Islet precursor cell (in vitro differentiated cells): ENCODE measurements around the gene GSTM5.
"Not testable (repeated sequence)": the region's sequence is repeated elsewhere in the genome, so short reads cannot be mapped to it uniquely, and the experiment has no call there.

Experiments used
- DNase-seq: peaks from one replicate; pipeline ENCODE4 v3.0.0-alpha.2; 2018

GSTM5 gene

DNA sequence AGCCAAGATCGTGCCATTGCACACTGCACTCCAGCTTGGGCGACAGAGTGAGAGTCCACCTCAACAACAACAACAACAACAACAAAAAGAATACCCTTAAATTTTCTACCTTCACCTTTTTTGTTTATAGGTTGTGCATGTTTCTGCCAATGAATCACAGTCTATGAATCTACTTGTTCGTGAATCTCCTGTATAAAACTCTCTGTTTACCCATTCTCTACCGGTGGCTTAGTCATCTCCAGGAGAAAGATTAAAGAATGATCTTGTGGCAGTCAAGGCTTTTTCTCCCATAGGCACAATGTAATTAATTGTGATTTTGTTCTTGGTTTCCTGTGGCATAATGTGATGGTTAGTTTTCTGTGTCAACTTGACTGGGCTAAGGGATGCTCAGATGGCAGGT lies 14.2 kb upstream of the GSTM5 start:
- DNase-seq = not testable (repeated sequence)

DNA sequence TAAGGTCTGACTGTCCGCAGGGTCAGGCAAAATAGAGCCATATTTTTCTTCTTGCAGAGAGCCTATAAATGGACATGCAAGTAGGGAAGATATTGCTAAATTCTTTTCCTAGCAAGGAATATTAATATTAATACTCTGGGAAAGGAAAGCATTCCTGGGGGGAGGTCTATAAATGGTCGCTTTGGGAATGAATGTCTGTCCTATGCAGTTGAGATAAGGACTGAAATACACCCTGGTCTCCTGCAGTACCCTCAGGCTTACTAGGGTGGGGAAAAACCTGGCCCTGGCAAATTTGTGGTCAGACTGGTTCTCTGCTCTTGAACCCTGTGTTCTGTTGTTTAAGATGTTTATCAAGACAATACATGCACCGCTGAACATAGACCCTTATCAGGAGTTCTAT lies 9.1 kb upstream of the GSTM5 start:
- not testable (repeated sequence) for DNase-seq

DNA sequence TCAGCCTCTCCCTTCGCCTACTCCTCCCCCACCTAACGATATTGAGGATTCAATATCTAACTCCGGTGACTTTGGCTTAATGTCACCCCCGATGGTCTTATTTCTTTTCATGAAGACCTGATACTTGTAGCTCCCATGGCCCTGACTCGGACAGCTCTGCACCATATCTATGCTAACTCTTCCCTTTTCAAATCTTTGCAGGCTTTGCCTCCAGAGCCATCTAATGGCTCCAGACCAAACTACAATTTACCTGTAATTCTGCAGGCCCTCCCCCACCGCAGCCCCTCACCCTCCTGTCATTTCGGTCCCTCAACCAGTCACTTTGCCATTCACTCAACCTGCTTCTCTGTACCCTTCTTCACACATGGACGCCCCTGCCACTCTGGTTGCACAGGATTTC lies 7.9 kb upstream of the GSTM5 start:
- DNase-seq = no peak

DNA sequence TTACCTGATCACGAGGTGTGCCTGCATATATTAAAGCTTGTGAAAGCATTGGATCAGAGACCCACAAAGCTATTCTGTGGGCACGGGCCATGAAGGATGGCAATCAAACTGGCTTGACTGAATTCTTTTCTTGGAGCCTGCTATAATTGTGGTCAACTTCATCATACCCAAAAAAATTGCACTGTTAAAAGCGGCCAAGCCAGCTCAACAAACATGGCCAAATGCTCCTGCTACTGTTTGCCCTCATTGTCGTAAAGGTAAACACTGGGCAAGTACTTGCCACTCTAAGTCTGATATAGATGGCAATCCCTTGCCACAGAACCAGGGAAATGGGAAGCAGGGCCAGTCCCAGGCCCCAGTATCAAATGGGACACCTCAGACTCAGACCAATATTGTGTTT lies 6.6 kb upstream of the GSTM5 start:
- no peak for DNase-seq

DNA sequence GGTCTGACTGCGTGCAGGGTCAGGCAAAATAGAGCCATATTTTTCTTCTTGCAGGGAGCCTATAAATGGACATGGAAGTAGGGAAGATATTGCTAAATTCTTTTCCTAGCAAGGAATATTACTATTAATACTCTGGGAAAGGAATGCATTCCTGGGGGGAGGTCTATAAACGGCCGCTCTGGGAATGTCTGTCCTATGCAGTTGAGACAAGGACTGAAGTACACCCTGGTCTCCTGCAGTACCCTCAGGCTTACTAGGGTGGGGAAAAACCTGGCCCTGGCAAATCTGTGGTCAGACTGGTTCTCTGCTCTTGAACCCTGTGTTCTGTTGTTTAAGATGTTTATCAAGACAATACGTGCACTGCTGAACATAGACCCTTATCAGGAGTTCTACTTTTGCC lies 3.1 kb upstream of the GSTM5 start:
- not testable (repeated sequence) for DNase-seq

DNA sequence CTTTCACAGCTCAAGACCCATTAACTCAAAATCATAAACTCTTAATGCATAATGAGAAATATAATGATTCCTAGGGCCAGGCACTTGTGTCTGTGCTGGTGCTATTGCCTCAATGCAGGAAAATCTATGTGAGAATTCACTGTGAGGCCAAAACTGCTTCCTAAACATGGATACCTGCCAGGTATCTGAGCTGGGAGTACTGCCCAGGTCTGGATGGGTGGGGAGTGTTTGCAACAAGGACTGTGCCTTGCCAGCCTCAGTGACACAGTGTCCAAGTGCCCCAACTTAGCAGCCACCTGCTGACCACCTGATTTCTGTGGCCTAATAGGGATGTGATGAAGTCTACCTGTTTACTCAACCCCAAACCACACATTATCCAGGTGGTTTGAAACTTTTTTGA lies 2.2 kb upstream of the GSTM5 start:
- not testable (repeated sequence) for DNase-seq

DNA sequence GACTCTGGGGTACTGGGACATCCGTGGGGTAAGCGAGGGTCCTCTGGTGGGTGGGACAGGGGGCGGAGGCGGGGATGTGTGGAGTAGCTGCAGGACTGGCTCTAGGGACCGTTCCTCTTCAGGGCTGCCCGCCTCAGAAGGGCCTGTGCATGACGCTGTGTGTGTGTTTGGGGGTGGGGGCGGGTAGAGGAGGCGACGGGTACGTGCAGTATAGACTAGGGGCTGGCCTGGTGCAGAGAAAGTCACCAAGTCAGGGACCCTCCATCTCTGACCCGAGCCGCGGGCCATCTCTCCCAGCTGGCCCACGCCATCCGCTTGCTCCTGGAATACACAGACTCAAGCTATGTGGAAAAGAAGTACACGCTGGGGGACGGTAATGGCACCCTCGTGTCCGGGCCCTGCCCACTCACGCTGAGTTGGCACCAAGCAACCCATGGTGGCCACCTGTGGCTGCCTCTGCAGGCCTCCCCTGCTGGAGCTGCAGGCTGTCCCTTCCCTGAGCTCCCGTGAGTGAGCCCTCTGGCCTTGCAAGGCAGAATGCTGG lies 342 bp downstream of the GSTM5 start:
- DNase-seq = no peak

DNA sequence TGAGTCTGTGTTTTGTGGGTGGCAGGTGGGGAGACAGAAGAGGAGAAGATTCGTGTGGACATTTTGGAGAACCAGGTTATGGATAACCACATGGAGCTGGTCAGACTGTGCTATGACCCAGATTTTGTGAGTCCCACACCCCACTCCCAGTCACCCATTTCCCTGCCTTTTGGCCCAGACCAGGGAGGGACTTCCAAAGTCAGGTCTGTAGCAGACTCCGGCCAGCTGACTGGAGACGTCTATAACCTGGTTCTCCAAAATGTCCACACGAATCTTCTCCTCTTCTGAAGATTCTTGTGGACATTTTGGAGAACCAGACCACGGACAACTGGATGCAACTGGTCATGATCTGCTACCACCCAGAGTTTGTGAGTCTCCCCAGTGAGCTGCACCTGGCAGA lies 1.6 kb downstream of the GSTM5 start:
- DNase-seq = no peak

DNA sequence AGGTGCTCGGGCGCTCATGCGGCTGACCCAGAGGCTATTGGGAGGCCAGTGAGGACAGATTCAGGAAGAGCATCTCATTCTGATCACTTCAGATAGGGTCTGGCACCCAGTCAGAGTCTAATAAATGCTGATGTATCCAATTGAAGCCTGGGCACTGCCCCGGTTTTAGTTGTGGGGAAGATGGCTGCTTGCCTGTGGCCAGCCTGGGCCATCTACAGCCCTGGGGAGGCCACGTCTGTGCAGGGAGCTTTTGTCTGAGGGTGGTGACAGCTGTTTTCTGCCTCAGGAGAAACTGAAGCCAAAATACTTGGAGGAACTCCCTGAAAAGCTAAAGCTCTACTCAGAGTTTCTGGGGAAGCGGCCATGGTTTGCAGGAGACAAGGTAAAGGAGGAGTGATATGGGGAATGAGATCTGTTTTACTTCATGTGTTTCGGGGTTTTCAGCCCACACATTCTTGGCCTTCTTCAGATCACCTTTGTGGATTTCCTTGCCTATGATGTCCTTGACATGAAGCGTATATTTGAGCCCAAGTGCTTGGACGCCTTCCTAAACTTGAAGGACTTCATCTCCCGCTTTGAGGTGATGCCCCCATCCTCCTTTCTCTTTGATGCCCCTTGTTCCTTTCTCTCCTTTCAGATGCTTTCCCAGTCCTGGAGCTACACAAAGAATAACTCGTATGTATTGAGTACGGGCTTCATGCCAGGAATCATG lies 2.8 kb downstream of the GSTM5 start:
- no peak for DNase-seq

DNA sequence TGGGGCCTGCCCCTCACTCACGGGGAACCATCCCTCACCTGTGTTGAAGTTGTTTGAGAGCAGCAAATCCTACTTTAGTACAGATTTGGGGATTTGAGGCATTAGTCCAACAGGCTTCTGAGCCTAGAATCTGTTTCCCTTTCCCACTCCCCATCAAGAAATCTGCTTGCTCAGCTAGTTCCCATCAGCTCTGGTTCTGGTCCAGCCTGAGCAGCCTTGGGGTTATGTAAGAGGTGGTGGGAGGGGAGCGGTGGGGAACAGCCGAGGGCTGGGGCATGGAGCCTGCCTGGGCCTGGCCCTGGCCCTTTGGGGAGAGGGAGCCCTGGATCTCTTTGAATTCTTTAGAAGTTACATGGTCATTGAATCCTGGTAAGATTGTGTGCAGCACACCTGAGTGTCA lies 4.1 kb downstream of the GSTM5 start:
- DNase-seq = no peak

DNA sequence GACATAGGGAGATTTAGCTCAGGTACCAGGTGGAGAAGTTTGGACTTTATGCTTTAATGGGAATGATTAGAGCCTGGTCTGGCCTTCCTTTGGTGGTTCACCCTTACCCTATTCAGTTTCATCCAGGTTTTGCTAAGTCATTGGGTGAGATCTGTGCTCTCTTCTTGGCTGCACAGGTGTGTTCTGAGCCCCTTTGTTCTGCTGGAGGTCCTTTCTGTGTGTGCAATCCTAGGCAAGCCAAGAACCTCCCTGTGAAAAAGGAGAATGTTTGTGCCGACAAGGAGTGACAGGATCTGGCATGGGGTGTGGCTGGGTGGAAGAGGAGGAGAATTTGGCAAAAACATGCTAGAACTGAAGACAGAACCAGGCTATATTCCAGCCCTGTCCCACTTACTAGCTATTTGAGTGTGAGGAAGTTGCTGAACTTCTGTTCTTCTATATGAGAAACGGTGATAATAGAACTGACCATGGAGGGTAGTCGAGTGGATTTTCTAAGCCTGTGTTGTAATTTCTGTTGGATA lies 4.6 kb downstream of the GSTM5 start:
- no peak for DNase-seq

DNA sequence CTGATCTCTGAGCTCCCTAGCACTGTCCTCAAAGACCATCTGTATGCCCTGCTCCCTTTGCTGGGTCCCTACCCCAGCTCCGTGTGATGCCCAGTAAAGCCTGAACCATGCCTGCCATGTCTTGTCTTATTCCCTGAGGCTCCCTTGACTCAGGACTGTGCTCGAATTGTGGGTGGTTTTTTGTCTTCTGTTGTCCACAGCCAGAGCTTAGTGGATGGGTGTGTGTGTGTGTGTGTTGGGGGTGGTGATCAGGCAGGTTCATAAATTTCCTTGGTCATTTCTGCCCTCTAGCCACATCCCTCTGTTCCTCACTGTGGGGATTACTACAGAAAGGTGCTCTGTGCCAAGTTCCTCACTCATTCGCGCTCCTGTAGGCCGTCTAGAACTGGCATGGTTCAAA lies 5.7 kb downstream of the GSTM5 start:
- DNase-seq = no peak

DNA sequence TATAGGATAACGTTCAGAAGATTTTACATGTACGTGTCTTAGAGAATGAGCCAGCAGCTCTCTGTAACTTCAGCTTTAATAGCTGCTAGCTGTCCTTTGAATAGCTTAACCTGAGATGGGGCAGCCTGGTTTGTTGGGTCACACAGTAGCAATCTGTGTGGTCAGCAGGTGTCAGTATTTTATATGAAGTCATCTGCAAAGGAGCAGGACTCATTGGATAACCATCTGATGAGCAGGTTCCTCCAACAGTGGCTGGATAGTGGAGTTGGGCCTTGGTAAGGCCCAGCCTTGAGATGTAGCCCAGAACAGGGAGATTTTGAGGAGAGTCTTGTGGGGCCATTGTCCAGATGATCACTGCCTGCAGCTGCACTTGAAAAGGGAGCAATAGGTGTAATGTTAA lies 6.4 kb downstream of the GSTM5 start:
- DNase-seq = no peak

DNA sequence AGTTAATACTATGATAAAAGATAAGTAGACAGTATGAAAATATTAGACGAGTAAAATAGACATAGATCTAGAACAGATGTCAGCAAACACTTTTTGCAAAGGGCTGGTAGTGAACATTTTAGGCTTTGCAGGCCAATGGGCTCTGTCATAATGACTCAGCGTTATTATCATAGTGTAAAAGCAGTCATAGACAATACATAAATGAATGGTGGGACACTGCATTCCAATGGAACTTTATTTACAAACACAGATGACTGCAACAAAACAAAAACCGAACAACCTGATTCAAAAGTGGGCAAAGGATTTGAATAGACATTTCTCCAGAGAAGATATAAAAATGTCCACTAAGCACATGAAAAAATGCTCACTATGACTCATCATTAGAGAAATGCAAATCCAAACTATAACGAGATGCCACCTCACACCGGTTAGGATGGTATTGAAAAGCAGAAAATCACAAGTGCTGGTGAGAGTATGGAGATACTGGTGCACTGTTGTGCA lies 7.3 kb downstream of the GSTM5 start:
- DNase-seq = no peak

DNA sequence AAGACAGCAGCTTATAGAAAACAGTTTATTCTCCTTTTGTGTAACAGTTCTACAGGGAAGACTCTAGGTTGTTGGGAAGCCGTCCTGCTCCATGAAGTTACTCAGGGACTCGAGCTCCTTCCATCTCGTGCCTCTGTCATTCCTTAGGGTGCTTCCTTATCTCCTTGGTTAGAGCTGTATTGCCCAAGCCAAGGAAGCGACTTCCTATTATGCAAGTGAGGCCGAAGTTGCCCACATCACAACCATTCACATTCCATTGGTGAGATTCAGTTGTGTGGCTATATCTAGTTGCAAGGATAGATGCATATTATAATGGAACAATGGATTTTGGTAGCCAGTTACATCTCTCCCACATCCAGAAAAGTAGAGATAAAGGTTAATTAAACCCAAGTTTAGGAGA lies 9.0 kb downstream of the GSTM5 start:
- no peak for DNase-seq

DNA sequence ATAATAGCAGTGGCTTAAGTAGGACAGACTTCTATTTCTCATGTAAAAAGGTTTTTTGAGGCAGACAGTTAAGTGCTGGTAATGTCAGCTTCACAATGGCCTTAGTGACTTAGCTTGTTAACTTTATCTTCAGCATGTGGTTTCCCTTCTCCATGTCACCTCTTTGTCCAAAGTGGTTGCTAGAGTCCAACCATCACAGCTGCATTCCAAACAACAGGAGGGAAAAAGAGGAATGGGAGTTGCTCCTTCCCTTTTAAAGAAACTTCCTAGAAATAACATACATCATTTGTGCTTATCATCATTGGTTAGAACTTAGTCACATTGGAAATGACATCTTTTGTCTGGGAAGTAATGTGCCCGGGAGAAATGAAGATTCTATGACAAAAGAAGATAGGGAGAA lies 9.9 kb downstream of the GSTM5 start:
- no peak for DNase-seq

DNA sequence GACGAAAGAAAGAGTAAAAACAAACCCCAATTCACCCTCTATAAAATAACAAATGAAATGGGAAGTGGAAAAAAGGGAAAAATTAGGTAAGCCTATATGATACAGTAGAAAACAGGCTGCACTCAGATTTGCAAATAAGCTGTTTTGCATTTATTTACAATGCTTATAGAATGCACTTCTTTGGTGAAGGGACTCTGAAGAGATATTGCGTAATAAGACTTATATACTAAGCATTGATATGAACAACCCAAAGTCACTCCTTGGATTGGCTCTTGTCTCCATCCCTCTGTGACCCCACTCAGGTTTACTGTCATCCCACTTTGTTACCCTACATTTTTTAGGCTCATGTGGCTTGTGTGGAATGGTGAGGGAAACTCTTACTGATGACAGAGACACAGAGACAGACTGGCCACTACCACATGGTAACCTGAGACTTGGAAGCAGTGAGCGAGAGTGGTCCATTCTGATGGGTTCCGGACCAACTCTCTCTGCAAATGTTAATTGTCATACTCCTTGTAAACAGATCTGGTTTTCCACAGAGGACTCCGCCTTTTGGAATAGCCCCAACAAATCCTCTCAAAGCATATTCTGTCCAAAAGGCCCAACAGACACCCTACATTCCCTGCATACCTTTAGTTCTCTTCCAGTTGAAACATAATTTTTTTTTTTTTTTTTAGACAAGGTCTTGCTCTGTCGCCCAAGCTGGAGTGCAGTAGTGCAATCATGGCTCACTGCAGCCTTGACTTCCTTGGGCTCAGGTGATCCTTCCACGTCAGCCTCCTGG lies 11.0 kb downstream of the GSTM5 start:
- no peak for DNase-seq

DNA sequence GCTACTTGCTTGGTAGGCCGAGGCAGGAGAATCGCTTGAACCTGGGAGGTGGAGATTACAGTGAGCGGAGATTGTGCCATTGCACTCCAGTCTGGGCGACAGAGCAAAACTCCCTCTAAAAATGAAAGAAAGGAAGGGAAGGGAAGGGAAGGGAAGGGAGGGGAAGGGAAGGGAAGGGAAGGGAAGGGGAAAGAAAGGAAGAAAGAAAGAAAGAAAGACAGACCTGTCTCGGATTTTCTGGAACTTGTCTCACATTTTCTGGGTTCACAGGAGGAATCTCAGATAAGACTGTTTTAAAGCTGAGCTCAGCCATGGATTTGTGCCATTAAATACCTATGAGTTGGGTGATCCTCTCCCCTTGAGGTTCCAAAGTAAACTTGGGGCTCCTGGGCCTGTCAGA lies 12.9 kb downstream of the GSTM5 start:
- DNase-seq = no peak

DNA sequence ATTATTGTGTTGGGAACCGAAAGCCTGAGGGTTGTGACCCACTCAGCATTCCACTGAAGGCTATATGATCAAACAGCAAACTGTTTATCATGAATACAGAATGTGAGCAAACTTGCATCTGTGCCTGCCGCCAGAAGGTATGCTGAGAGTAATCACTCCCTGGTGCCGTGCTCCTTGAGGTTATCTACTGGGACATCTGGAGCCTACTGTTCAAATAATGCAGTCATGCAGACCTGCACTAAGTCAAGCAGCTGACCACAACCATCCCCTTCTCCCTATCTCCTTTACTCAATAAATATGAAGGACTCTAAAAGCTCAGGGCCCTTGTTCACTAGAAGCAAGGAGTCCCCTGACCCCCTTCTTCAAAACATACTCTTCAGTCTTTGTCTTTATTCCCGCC lies 13.5 kb downstream of the GSTM5 start:
- no peak for DNase-seq

DNA sequence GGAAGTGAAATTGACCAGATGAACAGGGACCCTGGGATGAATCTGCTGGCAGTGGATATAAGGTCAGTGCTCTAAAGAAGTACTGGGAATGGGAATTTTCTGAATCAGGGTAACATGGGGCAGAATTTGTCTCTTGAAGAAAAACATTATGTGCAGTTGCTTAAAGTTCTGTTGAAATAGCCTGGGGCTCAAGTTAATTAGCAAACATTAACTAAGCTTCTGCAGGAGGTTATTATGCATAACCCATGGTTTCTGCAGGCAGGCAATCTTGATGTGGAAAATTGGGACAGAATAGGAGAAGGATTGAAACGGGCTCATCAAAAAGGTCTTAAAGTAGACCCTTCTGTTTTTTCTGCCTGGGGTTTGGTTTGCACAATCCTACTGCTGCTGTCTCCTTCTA lies 14.0 kb downstream of the GSTM5 start:
- no peak for DNase-seq

DNA sequence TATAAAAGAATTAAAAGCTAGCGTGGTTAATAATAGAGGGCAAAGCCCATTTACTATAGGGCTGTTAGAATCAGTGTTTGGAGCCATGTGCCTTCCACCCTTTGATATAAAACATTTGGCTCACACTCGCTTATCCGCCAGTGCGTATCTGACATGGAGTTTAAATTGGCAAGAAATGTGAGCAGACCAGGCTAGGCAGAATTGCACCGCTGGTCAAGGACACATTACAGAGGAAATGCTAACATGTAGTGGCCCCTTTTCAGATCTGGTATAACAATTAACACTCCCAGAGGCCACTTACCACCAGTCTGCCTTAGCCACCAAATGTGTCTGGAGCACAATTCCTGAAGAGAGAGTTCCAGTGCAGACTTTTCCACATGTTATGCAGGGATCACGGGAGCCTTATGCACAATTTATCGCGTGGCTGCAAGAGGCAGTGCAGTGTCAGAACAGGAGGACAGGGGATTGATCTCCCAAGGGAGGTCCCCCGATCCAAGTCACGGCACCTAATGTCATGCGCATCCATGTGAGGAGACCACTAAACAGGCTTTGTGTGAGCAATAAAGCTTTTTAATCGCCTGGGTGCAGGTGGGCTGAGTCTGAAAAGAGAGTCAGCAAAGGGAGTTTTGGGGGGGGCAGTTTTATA lies 14.8 kb downstream of the GSTM5 start:
- DNase-seq = no peak

DNA sequence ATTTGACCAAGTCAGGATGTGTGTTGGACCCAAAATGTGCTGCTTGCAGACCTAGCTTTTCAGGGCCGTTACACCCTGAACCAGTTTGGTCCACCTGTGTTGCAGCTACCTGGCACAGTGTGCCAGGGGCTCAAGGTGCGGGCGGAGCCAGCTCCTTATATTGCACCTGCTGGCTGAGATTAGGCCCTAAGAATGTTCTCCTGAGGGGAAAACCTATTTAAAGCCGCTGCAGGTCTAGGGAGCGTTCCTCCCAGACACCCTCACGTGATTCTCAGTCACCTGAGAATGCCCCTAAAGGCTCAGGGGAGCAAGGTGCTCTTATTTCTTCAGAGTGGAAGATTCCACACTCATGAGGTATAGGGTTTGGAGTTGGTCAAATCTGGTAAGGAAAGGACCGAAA lies 16.8 kb downstream of the GSTM5 start:
- DNase-seq = no peak

DNA sequence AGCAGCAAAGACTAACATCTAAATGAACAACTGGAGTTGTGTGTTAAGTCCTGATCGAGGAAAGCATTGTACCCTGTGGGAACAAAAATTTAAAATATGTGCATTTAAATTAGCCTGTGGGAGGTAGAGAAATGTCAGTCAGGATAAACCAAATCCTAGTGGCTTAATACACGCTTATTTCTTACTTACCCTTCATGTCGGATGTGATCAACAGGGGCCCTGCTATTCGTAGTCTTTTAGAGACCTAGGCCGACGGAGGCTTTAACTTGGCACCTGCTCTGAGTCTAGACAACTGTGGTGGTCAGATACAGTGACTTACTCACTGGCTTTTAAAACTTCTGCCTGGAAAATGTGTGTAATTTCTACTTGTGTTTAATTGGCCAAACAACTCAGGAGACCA lies 18.6 kb downstream of the GSTM5 start:
- no peak for DNase-seq
